AG10803 (cell line): ENCODE results near the gene CNGB1.

ENCODE experiments used
- DNase-seq: peaks from one replicate; pipeline ENCODE4 v3.0.0; 2010; ENCODE audit warnings: low read depth
- H3K4me3 ChIP-seq: 2 replicates; pipeline ENCODE4 v1.5.1; 2011; ENCODE audit warnings: mild to moderate bottlenecking, low read length, control low read depth
- TF ChIP-seq, protein P1 (sequence below): conservative IDR thresholded peaks from 2 replicates; pipeline ENCODE4 v1.5.1; 2011; ENCODE audit warnings: mild to moderate bottlenecking, low read length, control low read depth, inconsistent platforms

Gene CNGB1

DNA sequence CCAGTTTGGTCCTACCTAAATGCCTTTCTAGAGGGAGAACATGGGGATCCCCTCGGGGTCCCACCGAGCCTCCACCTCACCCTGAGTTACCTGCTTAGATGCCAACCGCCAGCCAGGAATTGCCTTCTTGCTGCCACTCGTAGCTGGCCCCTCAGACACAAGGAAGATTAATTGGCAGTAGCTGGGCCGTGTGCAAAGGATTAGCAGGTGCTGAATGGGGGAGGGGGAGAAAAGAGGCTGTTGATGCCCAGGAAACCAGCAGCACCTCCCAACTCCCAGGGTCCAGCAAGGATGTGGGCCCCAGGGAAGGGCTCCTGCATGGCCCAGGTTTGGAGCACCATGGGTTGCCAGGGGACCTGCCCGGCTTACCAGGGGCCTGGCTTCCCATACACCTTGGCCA, at the start of gene CNGB1:
Gene CNGB1, minus strand, starts transcription at position 159 of the 400 bp plus-strand sequence. CDS start 3,842 bp downstream, outside the sequence.
- H3K4me3 ChIP-seq, result no peak within 1 kb of the TSS
- no peak for DNase-seq
- TF ChIP-seq, protein P1, sequence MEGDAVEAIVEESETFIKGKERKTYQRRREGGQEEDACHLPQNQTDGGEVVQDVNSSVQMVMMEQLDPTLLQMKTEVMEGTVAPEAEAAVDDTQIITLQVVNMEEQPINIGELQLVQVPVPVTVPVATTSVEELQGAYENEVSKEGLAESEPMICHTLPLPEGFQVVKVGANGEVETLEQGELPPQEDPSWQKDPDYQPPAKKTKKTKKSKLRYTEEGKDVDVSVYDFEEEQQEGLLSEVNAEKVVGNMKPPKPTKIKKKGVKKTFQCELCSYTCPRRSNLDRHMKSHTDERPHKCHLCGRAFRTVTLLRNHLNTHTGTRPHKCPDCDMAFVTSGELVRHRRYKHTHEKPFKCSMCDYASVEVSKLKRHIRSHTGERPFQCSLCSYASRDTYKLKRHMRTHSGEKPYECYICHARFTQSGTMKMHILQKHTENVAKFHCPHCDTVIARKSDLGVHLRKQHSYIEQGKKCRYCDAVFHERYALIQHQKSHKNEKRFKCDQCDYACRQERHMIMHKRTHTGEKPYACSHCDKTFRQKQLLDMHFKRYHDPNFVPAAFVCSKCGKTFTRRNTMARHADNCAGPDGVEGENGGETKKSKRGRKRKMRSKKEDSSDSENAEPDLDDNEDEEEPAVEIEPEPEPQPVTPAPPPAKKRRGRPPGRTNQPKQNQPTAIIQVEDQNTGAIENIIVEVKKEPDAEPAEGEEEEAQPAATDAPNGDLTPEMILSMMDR, result no peak

DNA sequence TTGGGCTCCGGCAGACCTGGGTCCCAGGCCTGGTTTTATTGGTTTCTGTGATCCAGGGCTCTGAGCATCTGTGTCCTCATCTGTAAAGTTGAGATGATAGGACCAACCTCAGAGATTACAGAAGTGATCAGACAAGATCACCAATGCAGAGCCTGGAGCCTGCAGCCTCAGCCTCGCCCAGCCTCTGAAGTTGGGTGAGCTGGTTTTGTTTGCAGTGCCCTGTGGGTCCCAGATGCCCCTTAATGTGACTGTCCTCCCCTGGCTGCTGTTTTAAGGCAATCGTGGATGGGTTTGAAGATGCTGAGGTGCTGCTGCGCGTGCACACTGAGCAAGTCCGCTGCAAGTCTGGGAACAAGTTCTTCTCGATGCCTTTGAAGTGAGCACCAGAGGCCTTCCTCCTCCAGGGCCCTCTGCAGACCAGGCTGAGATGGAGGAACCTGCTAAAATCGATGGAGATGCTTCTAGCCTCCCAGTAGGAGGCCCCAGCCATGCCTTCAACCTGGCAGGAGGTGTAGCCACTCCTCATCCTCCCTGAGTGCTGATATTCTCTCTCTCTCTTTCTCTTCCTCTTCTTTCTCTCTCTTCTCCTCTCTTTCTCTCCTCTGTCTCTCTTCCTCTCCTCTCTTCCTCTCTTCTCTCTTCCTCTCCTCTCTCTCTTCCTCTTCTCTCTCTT, 49.1 kb upstream of the CNGB1 start:
- TF ChIP-seq, protein P1, result no peak; the same call in 1 of the 2 replicates
- DNase-seq, result no peak
- H3K4me3 ChIP-seq, result no peak overlapping the region

DNA sequence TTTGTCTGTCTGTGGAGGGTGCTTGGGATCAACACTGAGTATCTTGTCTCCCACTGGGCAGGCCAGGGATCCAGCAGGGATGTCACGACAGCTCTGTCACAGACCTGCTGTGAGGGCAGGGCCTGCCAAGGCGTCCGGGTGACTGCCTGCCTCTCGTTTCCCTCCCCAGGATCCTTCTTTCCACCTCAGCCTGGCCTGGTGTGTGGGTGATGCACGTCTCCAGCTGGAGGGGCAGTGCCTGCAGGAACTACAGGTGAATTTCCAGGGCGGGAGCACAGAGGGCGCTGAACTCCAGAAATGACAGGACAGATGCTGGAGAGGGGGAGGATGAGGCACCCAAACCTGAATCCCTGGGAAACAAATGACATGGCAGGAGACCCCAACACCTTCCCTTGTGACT, 47.9 kb upstream of the CNGB1 start:
- TF ChIP-seq, protein P1, result no peak
- no peak overlapping the region for H3K4me3 ChIP-seq
- no peak for DNase-seq

DNA sequence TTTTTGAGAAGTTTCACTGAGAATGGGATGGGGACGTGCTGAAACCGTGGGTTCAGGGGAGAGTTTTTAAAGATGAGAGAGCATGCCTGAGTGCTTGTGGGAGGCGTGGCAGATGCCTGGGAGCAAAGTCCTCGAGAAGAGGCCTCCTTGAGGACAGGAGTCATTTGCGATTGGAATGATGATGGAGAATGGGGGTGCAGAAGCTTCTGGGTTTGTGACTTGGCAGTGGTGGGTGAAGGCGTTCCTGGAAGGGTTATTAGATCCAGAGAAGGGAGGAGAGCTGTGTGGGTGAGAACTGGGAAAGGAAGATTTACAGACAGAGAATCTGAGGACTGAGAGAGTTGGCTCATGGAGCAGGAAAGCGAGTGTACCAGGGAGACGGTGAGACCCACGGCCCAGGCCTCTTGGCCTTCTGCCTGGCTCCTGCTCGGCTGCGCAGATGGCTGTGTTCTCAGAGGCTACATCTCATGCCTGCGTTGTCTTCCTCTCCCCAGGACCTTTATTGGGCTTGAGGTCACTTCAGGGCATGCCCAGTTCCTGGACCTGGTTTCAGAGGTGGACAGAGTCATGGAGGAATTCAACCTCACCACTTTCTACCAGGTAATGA, 46.0 kb upstream of the CNGB1 start:
- H3K4me3 ChIP-seq, result no peak overlapping the region
- TF ChIP-seq, protein P1, result no peak
- peak; percentile 21 for DNase-seq

DNA sequence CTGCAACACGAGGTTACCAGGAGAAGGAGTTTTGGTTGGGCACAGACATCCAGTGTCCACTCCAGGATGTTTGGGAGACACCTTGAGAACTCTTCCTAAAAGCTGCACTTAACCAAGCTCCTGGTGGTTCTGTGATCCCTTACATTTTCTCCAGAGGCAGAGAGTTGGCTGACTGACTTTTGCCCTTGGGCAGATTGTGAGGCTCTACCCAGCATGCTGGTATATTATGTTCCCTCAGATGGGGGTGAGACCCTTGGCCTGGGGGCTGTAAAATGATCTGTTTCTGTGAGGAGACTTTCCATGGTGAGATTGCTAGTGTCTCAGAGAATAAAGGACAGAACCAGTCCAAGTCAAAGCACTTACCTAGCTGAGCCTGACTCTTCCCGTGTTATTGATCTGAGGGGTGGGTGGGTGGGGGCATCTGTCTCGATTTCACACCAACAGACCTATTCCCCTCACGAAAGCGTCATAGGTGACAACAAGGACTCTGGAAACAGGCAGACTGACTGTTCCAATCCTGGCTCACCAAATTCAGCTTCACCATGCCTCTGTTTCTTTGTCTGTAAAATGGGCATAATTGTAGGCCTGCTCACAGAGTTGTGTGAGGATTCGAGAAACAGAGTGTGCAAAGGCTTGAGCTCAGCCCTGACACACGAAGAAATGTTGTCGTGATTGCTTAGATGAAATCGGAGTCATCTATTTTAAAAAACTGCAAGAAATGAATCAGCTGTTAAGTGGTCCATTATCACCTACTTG, 42.5 kb upstream of the CNGB1 start:
- TF ChIP-seq, protein P1, result no peak
- no peak for DNase-seq
- no peak overlapping the region for H3K4me3 ChIP-seq

DNA sequence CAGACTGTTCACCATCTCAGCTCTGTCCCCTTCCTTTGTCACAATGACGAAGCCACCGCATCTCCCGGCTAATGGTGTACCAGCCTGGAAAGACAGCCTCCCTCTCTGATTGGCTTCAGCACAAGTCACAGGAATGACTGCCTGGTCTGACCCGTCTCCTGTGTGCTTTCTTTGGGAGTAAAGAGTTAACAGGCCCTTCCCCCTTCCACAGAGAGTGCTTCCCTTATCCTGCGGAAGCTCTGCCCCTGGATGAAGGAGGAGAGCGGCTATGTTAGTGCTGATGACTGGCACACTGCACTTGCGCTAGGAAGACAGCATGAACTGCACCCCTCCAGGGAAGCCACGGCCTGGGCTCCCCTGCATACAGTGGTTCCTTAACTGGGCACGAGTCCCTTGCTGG, 41.6 kb upstream of the CNGB1 start:
- TF ChIP-seq, protein P1, result no peak
- no peak for DNase-seq
- H3K4me3 ChIP-seq, result no peak overlapping the region

DNA sequence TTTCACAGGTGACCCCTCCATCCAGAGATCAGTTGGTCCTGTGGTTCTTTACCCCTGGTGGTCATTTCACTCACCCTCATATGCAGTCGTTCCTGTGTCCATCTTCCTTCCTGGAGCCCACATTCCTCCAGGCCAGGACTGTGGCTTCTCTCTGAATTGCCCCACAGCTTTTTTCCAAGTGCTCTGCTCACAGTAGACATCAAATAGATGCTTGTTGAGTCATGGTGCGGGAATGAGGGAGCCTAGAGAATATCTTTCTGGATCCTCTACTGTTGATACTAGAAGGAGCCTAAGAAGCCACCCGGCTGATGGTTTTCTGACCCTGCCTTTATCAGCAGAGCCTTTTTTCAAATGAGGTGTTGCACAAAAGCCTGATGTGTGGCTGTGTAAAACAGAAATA, 40.7 kb upstream of the CNGB1 start:
- TF ChIP-seq, protein P1, result no peak; the same call in 1 of the 2 replicates
- H3K4me3 ChIP-seq, result no peak overlapping the region
- DNase-seq, result peak; percentile 79
